ENCODE measurements around the gene ZNF25.
"Not testable (repeated sequence)": the region's sequence is repeated elsewhere in the genome, so short reads cannot be mapped to it uniquely, and the experiment has no call there.

Gene ZNF25

DNA sequence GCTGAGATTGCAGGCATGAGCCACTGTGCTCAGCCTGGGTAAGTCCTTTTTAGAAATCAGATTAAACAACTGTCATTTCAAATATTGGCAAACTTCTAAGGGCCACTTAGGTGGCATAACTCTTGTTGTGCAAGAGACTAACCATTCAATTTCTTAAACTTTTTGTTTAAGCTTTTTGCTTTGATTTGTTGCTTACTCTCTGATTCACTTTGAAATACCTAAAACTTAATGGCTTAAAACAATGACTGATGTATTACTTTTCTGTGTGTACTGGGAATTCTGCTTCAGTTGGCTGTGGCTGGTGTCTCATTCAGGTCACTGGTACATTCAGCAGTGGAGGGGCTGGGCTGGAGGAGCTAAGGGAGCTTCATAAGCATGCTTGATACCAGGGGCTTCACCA is 28.9 kb downstream of the ZNF25 start:
- DNase-seq (ENCODE audit: low spot score) = no peak

GRCh38 chr10:37937864-37938263 is 38.6 kb downstream of the ZNF25 start:
- DNase-seq (ENCODE audit: low spot score) = no peak

DNA sequence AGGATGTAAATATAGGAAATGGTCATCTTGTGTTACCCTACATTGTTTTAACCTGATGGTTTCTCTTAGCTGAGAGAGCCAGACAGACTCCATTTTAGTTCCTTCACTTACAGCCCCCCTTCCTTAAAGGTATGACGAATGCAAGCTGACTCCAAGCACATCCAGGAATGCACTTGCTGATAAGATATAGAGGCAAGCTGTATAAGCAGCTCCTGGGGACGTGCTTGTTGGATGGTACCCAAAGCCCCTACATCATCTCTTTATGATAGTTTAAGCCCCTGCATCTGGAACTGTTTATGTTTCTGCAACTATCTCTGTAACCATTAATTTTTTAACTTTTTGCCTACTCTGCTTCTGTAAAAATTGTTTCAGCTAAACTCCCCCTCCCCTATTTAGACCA is 41.7 kb downstream of the ZNF25 start:
- no peak for DNase-seq (ENCODE audit: low spot score)

DNA sequence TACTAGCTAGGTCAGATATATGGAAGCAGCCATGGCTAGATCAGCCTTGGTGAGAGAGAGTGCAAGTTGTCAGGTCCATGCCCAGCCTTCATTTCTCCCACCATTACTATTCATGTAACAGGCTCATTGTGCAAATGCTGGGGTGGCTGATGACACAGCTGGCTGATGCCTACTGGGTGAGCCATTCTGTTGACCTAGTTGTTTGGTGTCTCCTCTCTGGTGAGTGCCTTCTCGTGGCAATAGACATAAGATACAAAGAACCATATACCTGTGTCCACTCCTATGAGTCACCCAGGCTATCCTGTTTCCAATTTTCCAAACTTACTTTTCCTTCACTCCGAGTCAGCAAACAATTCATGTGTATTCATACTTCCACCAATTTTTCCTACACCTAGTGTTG is 46.0 kb downstream of the ZNF25 start:
- DNase-seq (ENCODE audit: low spot score) = no peak

DNA sequence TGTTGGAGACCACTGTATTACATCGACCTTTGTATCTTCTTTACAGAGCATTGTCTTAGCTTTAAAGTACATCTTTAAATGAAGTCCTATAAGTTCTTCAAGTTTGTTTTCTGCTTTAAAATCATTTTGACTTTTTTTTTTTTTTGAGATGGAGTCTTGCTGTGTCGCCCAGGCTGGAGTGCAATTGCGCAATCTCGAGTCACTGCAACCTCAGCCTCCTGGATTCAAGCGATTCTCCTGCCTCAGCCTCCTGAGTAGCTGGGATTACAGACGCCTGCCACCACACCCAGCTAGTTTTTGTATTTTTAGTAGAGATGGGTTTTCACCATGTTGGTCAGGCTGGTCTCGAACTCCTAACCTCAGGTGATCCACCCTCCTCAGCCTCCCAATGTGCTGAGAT is 68.3 kb downstream of the ZNF25 start:
- DNase-seq (ENCODE audit: low spot score) = not testable (repeated sequence)

GRCh38 chr10:37906382-37906781 is 70.1 kb downstream of the ZNF25 start:
- DNase-seq (ENCODE audit: low spot score) = no peak
